GM23338 (cell line): Measurements from ENCODE around the gene RCC2.

Source experiments
- CREB1 ChIP-seq: fragments of 250-450 bp; sonication (Bioruptor Pico); IDR thresholded peaks from 2 replicates; pipeline ENCODE4 v1.5.0; 2020; ENCODE audit warnings: low read depth, mild to moderate bottlenecking, moderate library complexity
- EZH2phosphoT487 ChIP-seq: fragments of 200-600 bp; sonication (generic); IDR thresholded peaks from one replicate; pipeline ENCODE4 v1.8.1; 2018; ENCODE audit warnings: antibody characterized with exemption; ENCODE audit not compliant: unreplicated experiment
- NANOG ChIP-seq: IDR thresholded peaks from 2 replicates; pipeline ENCODE4 v1.6.1; 2016; ENCODE audit warnings: antibody characterized with exemption, borderline replicate concordance
- TF ChIP-seq, protein P1 (sequence below), 2 experiments: fragments of 200-600 bp in 1 of 2; sonication (generic) in 1 of 2; conservative IDR thresholded peaks; 2 replicates each; pipeline versions ENCODE4 v1.5.1 to v1.6.1; 2016 to 2017; ENCODE audit warnings: antibody characterized with exemption in 2 of 2, low read depth in 2 of 2, mild to moderate bottlenecking in 2 of 2, moderate library complexity in 1 of 2

DNA sequence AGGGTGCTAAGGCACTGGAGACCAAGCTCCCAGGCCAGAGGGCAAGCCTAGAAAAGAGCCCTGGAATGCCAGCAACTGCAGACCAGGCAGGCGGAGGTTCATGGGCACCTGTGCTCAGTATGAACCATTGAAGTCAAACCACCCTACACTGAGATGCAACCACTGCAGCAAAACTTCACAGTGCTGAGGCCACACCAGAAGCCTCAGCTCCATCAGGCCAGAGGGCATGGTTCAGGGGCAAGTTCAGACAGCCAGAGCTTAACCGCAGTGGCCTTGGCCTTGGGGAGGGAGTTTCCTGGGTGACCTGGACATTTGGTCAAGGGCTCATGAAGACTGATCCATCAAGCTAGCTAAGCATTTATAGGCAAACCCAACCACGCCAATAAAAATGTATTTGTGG lies 7.1 kb downstream of the RCC2 start:
- TF ChIP-seq, protein P1, sequence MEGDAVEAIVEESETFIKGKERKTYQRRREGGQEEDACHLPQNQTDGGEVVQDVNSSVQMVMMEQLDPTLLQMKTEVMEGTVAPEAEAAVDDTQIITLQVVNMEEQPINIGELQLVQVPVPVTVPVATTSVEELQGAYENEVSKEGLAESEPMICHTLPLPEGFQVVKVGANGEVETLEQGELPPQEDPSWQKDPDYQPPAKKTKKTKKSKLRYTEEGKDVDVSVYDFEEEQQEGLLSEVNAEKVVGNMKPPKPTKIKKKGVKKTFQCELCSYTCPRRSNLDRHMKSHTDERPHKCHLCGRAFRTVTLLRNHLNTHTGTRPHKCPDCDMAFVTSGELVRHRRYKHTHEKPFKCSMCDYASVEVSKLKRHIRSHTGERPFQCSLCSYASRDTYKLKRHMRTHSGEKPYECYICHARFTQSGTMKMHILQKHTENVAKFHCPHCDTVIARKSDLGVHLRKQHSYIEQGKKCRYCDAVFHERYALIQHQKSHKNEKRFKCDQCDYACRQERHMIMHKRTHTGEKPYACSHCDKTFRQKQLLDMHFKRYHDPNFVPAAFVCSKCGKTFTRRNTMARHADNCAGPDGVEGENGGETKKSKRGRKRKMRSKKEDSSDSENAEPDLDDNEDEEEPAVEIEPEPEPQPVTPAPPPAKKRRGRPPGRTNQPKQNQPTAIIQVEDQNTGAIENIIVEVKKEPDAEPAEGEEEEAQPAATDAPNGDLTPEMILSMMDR (conservative IDR thresholded peaks at IDR 0.05; ENCODE audit: low read depth in 2 of 2) = no peak
- TF ChIP-seq CREB1 (CRISPR knock-in tag) (no peak), NANOG (no peak), EZH2phosphoT487 (no peak)
